WTC11 (cell line): ENCODE data around the gene GOLGA8B. TPM values are rescaled to one million over a fixed set of nuclear protein-coding genes. Genes with fewer than 3 reads are reported as not detected.

Source experiments
- ATAC-seq: fragments of 200-7000 bp; cut with Tn5 transposase; 2 replicates; pipeline ENCODE4 v1.10.0; 2021; ENCODE audit warnings: mild to moderate bottlenecking, moderate library complexity
- CTCF ChIA-PET: fragments of 300-600 bp; sonication (Branson Sonifier 250); formaldehyde crosslinking; loops from one replicate; lab custom pipeline; 2021; ENCODE audit warnings: antibody characterized with exemption; lab: Charles Lee
- POLR2A ChIA-PET: fragments of 350-600 bp; sonication (Branson Sonifier 250); formaldehyde crosslinking; loops from one replicate; lab custom pipeline; 2021; ENCODE audit warnings: antibody characterized with exemption; lab: Charles Lee
- DNase-seq: peaks from one replicate; pipeline ENCODE4 v3.0.0; 2021; ENCODE audit warnings: low spot score
- H3K27ac Mint-ChIP-seq: 2 replicates; pipeline ENCODE4 v1.8.0; 2021; ENCODE audit warnings: mixed read lengths
- H3K27me3 Mint-ChIP-seq: 2 replicates; pipeline ENCODE4 v1.8.0; 2021; ENCODE audit warnings: low read depth, mild to moderate bottlenecking, moderate library complexity, mixed read lengths
- H3K36me3 Mint-ChIP-seq: 2 replicates; pipeline ENCODE4 v1.8.0; 2021; ENCODE audit warnings: mixed read lengths
- H3K4me1 Mint-ChIP-seq: 2 replicates; pipeline ENCODE4 v1.8.0; 2022; ENCODE audit warnings: mixed read lengths
- H3K4me3 Mint-ChIP-seq: 2 replicates; pipeline ENCODE4 v1.8.0; 2021; ENCODE audit warnings: mild to moderate bottlenecking, moderate library complexity, mixed read lengths
- H3K9me3 Mint-ChIP-seq: 2 replicates; pipeline ENCODE4 v1.8.0; 2021; ENCODE audit warnings: mixed read lengths
- ELF4 ChIP-seq: sonication (generic); formaldehyde crosslinking; IDR thresholded peaks from 2 replicates; pipeline ENCODE4 v1.8.1; 2022; ENCODE audit warnings: low read depth, mild to moderate bottlenecking, moderate library complexity, missing genetic modification reagents
- FOXP1 ChIP-seq: sonication (generic); formaldehyde crosslinking; IDR thresholded peaks from 2 replicates; pipeline ENCODE4 v1.8.0; 2022; ENCODE audit warnings: missing genetic modification reagents, mild to moderate bottlenecking, moderate library complexity, borderline replicate concordance
- HMGA2 ChIP-seq: fragments of 250-450 bp; sonication (Bioruptor Pico); IDR thresholded peaks from 2 replicates; pipeline ENCODE4 v1.4.0; 2021; ENCODE audit warnings: mild to moderate bottlenecking, moderate library complexity
- SMAD3 ChIP-seq: sonication (generic); formaldehyde crosslinking; IDR thresholded peaks from 2 replicates; pipeline ENCODE4 v1.8.0; 2022; ENCODE audit warnings: missing genetic modification reagents, mild to moderate bottlenecking, borderline replicate concordance
- SOX15 ChIP-seq: fragments of 250-450 bp; sonication (Bioruptor Pico); IDR thresholded peaks from 2 replicates; pipeline ENCODE4 v1.9.0; 2021; ENCODE audit warnings: mild to moderate bottlenecking
- TCF7 ChIP-seq: sonication (generic); formaldehyde crosslinking; IDR thresholded peaks from 2 replicates; pipeline ENCODE4 v1.8.0; 2022; ENCODE audit warnings: mild to moderate bottlenecking, low read depth, missing genetic modification reagents, moderate library complexity
- TEAD1 ChIP-seq: sonication (generic); formaldehyde crosslinking; IDR thresholded peaks from 2 replicates; pipeline ENCODE4 v1.8.0; 2022; ENCODE audit warnings: mild to moderate bottlenecking, missing genetic modification reagents
- ZNF121 ChIP-seq: sonication (generic); formaldehyde crosslinking; IDR thresholded peaks from 2 replicates; pipeline ENCODE4 v1.8.0; 2023; ENCODE audit warnings: missing genetic modification reagents
- ZNF317 ChIP-seq: sonication (generic); formaldehyde crosslinking; IDR thresholded peaks from 2 replicates; pipeline ENCODE4 v1.8.1; 2023; ENCODE audit warnings: low read depth, mild to moderate bottlenecking, moderate library complexity, missing genetic modification reagents, borderline replicate concordance
- ZNF416 ChIP-seq: fragments of 250-450 bp; sonication (Bioruptor Pico); IDR thresholded peaks from 2 replicates; pipeline ENCODE4 v1.9.0; 2021; ENCODE audit warnings: mild to moderate bottlenecking, inconsistent platforms
- ZNF671 ChIP-seq: fragments of 250-450 bp; sonication (Bioruptor Pico); IDR thresholded peaks from 2 replicates; pipeline ENCODE4 v1.8.0; 2021; ENCODE audit warnings: mild to moderate bottlenecking
- total RNA-seq: library from RNA; stranded (reverse); gene quantifications from 3 replicates; pipeline ENCODE4 v1.2.3, GENCODE V29; 2021
- TF ChIP-seq, protein P1 (sequence below): fragments of 250-450 bp; sonication (Bioruptor Pico); IDR thresholded peaks from 2 replicates; pipeline ENCODE4 v1.8.0; 2021; ENCODE audit warnings: mild to moderate bottlenecking
- TF ChIP-seq, protein P2 (sequence below): sonication (generic); formaldehyde crosslinking; IDR thresholded peaks from 2 replicates; pipeline ENCODE4 v1.8.1; 2022; ENCODE audit warnings: low read depth, mild to moderate bottlenecking, moderate library complexity, missing genetic modification reagents, borderline replicate concordance
- TF ChIP-seq, protein P3 (sequence below): fragments of 250-450 bp; sonication (Bioruptor Pico); IDR thresholded peaks from 2 replicates; pipeline ENCODE4 v1.9.0; 2021; ENCODE audit warnings: mild to moderate bottlenecking, borderline replicate concordance
- TF ChIP-seq, protein P4 (sequence below): fragments of 200-600 bp; IDR thresholded peaks from 2 replicates; pipeline ENCODE4 v1.8.0; 2022; ENCODE audit warnings: antibody characterized with exemption
- TF ChIP-seq, protein P5 (sequence below): sonication (generic); formaldehyde crosslinking; IDR thresholded peaks from 2 replicates; pipeline ENCODE4 v1.8.1; 2022; ENCODE audit warnings: mild to moderate bottlenecking, moderate library complexity, missing genetic modification reagents
- TF ChIP-seq, protein P6 (sequence below): sonication (generic); formaldehyde crosslinking; IDR thresholded peaks from 2 replicates; pipeline ENCODE4 v1.8.0; 2022; ENCODE audit warnings: mild to moderate bottlenecking, missing genetic modification reagents
- TF ChIP-seq, protein P7 (sequence below): sonication (generic); formaldehyde crosslinking; IDR thresholded peaks from 2 replicates; pipeline ENCODE4 v1.8.1; 2022; ENCODE audit warnings: missing genetic modification reagents, borderline replicate concordance
- TF ChIP-seq, protein P8 (sequence below): fragments of 250-450 bp; sonication (Bioruptor Pico); conservative IDR thresholded peaks from 2 replicates; pipeline ENCODE4 v1.9.0; 2021; ENCODE audit warnings: mild to moderate bottlenecking

GOLGA8B gene
- total RNA-seq, 1 experiment from 2014 or later, result 29.0 TPM

DNA sequence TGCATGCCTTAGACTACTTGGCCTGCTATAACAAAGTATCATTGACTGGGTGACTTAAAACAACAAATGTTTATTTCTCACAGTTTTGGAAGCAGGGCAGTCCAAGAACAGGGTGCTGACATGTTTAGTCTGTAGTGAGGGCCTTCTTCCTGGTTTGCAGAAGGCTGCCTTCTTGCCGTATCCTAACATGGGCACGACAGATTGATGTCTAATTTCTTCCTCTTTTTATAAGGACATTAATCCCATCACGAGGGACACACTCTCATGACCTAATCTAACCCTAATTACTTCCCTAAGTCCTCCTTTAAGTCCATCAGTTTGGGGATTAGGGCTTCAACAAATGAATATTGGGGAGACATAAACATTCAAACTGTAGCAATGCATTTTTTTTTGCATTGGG is 10.9 kb upstream of the GOLGA8B start:
- peaks cover 1% of the 10 kb centered on the region for H3K27me3 Mint-ChIP-seq
- H3K9me3 Mint-ChIP-seq, result no peaks in the 10 kb centered on the region
- no peak overlapping the region for H3K4me3 Mint-ChIP-seq
- no peaks in the 10 kb centered on the region for H3K36me3 Mint-ChIP-seq
- peaks cover 6% of the 10 kb centered on the region for H3K4me1 Mint-ChIP-seq
- no peak overlapping the region for H3K27ac Mint-ChIP-seq
- no peak for TF ChIP-seq ELF4 (CRISPR knock-in tag)
- TF ChIP-seq TEAD1, result no peak
- TF ChIP-seq, protein P1, sequence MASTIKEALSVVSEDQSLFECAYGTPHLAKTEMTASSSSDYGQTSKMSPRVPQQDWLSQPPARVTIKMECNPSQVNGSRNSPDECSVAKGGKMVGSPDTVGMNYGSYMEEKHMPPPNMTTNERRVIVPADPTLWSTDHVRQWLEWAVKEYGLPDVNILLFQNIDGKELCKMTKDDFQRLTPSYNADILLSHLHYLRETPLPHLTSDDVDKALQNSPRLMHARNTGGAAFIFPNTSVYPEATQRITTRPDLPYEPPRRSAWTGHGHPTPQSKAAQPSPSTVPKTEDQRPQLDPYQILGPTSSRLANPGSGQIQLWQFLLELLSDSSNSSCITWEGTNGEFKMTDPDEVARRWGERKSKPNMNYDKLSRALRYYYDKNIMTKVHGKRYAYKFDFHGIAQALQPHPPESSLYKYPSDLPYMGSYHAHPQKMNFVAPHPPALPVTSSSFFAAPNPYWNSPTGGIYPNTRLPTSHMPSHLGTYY, result no peak
- no peak for TF ChIP-seq HMGA2 (CRISPR knock-in tag)
- TF ChIP-seq TCF7 (CRISPR knock-in tag), result no peak
- TF ChIP-seq ZNF121, result no peak
- TF ChIP-seq, protein P2, sequence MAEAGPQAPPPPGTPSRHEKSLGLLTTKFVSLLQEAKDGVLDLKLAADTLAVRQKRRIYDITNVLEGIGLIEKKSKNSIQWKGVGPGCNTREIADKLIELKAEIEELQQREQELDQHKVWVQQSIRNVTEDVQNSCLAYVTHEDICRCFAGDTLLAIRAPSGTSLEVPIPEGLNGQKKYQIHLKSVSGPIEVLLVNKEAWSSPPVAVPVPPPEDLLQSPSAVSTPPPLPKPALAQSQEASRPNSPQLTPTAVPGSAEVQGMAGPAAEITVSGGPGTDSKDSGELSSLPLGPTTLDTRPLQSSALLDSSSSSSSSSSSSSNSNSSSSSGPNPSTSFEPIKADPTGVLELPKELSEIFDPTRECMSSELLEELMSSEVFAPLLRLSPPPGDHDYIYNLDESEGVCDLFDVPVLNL (CRISPR knock-in tag), result no peak
- TF ChIP-seq ZNF317 (CRISPR knock-in tag), result no peak
- TF ChIP-seq ZNF671, result no peak
- TF ChIP-seq SMAD3 (CRISPR knock-in tag), result no peak
- TF ChIP-seq, protein P3, sequence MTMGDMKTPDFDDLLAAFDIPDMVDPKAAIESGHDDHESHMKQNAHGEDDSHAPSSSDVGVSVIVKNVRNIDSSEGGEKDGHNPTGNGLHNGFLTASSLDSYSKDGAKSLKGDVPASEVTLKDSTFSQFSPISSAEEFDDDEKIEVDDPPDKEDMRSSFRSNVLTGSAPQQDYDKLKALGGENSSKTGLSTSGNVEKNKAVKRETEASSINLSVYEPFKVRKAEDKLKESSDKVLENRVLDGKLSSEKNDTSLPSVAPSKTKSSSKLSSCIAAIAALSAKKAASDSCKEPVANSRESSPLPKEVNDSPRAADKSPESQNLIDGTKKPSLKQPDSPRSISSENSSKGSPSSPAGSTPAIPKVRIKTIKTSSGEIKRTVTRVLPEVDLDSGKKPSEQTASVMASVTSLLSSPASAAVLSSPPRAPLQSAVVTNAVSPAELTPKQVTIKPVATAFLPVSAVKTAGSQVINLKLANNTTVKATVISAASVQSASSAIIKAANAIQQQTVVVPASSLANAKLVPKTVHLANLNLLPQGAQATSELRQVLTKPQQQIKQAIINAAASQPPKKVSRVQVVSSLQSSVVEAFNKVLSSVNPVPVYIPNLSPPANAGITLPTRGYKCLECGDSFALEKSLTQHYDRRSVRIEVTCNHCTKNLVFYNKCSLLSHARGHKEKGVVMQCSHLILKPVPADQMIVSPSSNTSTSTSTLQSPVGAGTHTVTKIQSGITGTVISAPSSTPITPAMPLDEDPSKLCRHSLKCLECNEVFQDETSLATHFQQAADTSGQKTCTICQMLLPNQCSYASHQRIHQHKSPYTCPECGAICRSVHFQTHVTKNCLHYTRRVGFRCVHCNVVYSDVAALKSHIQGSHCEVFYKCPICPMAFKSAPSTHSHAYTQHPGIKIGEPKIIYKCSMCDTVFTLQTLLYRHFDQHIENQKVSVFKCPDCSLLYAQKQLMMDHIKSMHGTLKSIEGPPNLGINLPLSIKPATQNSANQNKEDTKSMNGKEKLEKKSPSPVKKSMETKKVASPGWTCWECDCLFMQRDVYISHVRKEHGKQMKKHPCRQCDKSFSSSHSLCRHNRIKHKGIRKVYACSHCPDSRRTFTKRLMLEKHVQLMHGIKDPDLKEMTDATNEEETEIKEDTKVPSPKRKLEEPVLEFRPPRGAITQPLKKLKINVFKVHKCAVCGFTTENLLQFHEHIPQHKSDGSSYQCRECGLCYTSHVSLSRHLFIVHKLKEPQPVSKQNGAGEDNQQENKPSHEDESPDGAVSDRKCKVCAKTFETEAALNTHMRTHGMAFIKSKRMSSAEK (CRISPR knock-in tag), result no peak
- TF ChIP-seq, protein P4, sequence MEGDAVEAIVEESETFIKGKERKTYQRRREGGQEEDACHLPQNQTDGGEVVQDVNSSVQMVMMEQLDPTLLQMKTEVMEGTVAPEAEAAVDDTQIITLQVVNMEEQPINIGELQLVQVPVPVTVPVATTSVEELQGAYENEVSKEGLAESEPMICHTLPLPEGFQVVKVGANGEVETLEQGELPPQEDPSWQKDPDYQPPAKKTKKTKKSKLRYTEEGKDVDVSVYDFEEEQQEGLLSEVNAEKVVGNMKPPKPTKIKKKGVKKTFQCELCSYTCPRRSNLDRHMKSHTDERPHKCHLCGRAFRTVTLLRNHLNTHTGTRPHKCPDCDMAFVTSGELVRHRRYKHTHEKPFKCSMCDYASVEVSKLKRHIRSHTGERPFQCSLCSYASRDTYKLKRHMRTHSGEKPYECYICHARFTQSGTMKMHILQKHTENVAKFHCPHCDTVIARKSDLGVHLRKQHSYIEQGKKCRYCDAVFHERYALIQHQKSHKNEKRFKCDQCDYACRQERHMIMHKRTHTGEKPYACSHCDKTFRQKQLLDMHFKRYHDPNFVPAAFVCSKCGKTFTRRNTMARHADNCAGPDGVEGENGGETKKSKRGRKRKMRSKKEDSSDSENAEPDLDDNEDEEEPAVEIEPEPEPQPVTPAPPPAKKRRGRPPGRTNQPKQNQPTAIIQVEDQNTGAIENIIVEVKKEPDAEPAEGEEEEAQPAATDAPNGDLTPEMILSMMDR, result no peak
- no peak for TF ChIP-seq FOXP1 (CRISPR knock-in tag)
- TF ChIP-seq, protein P5, sequence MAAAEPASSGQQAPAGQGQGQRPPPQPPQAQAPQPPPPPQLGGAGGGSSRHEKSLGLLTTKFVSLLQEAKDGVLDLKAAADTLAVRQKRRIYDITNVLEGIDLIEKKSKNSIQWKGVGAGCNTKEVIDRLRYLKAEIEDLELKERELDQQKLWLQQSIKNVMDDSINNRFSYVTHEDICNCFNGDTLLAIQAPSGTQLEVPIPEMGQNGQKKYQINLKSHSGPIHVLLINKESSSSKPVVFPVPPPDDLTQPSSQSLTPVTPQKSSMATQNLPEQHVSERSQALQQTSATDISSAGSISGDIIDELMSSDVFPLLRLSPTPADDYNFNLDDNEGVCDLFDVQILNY (CRISPR knock-in tag), result no peak
- TF ChIP-seq SOX15 (CRISPR knock-in tag), result no peak
- TF ChIP-seq, protein P6, sequence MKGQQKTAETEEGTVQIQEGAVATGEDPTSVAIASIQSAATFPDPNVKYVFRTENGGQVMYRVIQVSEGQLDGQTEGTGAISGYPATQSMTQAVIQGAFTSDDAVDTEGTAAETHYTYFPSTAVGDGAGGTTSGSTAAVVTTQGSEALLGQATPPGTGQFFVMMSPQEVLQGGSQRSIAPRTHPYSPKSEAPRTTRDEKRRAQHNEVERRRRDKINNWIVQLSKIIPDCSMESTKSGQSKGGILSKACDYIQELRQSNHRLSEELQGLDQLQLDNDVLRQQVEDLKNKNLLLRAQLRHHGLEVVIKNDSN (CRISPR knock-in tag), result no peak
- TF ChIP-seq, protein P7, sequence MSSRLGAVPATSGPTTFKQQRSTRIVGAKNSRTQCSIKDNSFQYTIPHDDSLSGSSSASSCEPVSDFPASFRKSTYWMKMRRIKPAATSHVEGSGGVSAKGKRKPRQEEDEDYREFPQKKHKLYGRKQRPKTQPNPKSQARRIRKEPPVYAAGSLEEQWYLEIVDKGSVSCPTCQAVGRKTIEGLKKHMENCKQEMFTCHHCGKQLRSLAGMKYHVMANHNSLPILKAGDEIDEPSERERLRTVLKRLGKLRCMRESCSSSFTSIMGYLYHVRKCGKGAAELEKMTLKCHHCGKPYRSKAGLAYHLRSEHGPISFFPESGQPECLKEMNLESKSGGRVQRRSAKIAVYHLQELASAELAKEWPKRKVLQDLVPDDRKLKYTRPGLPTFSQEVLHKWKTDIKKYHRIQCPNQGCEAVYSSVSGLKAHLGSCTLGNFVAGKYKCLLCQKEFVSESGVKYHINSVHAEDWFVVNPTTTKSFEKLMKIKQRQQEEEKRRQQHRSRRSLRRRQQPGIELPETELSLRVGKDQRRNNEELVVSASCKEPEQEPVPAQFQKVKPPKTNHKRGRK (CRISPR knock-in tag), result no peak
- TF ChIP-seq, protein P8, sequence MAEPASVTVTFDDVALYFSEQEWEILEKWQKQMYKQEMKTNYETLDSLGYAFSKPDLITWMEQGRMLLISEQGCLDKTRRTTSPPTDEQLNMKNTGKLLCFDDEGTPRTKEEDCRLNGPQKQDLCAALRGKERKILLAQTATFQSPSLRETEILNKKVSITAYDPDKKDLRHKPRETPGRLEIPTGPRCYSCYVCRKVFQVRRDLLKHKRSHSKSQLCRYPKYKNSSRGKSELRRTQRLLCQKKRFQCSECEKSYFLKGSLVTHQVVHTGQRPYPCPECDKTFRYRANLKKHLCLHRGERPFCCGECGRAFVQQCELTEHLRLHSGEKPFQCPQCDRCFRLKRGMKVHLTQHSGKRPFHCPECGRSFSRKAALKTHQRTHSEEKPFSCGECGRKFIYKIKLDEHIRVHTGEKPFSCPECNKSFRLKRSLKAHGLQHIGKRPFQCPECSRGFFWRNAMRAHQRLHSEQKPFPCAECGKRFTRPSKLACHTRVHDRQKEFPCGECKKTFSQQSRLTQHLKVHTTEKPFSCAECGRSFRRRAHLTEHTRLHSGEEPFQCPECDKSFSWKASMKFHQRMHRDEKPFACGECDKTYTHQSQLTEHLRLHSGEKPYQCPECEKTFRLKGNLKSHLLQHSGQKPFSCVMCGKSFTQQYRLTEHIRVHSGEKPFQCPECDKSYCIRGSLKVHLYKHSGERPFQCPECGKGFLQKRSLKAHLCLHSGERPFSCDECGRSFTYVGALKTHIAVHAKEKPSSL (CRISPR knock-in tag), result no peak
- TF ChIP-seq ZNF416 (CRISPR knock-in tag), result no peak
- TF ChIP-seq, all 79 proteins: peak for 0
- no peak for ATAC-seq
- CTCF ChIA-PET, result no interaction called here
- no peak for DNase-seq
- POLR2A ChIA-PET, result no interaction called here
